GM18511 (cell line): ENCODE measurements around the gene RBFOX1.

Experiments
- ATAC-seq: cut with Tn5 transposase; IDR thresholded peaks from one replicate; pipeline ENCODE4 v1.9.1; 2021; ENCODE audit warnings: mild to moderate bottlenecking, moderate library complexity; ENCODE audit not compliant: unreplicated experiment

Gene RBFOX1

DNA sequence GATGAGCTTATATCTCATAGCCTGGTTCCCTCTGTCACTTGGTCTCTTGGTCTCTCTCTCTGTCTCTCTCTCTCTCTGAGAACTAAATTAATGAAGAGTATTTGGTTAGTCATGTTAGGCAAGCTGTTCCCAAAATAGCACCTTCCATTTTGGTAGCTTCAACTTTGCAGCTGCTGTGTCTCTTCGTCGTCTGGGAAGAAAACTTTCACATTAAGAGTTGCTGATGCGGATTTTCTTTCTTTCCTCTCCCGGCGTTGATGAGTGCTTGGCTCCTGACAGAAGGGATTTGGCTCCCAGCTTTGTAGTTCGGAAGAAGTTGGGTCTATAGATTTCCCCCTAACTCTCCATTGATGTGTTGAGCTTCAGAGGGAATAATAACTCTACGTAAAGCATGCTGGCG lies at the start of gene RBFOX1:
TSS of gene RBFOX1 (plus strand) at position 235 of the 400 bp plus-strand sequence.
- no peak for ATAC-seq

DNA sequence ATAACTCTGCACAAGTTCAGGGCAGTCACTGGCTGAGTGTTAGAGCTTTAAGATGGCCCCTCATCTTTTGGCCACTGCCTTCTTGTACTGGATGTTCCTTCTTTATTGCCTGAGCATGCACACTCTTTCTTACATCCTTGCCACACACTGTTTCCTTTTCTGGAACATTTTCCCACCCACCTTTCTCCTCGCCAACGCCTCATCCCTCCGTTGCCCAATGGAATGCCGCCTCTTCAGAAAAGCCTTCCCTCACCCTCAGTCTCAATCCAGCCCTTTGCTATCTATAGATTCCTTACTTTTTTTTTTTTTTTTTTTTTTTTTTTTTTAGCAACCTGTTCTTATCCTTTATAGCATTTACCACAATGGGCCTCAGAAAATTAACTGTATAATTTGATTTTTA lies 47.9 kb upstream of the RBFOX1 start:
- ATAC-seq: no peak

DNA sequence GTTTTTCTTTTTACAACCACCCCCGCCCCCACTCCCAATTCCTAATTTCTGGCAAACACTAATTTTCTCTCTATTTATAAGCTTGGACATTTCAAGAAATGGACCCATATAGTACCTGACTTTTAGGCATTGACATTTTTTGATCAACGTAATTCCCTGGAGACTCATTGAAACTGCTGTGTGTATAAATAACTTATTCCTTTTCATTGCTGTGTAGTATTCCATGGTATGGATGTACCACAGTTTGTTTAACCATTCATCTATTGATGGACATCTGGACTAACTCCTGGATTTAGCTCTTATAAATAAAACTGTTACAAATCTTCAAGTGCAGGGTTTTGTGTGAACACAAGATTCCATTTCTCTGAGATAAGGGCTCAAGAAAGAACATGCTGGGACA lies 47.1 kb upstream of the RBFOX1 start:
- ATAC-seq: no peak

DNA sequence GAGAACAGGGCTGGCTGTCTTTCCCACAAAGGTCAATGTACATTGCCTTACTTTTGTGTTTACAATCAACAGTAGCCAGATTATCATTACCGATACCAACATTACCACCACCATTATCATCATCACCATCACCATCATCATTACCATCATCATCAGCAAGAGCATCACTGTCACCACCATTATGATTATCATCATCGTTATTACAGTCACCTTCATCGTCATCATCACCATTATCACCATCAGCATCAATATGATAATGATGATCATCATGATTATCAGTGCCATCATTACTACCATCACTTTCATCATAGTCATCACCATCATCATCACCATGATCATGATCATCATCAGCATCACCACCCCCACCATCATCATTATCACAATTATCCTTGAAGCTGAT lies 43.3 kb upstream of the RBFOX1 start:
- no peak for ATAC-seq

DNA sequence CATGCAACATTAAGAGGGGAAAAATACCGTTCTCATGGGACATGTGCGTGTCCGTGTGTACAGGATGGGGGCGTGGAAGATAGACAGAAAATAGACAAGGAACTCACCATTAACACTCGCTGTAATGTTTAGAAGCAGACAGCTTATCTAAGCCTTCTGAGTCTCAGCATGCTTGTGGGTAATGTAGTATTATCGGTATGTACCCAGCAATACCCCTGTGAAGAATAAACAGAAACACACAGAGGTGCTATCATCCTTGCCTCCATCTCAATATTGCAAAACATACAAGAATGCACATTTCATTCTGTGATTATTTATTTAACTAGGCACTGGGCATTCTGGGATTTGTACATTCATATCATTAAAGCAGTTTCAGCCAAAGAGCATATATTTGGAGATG lies 42.0 kb upstream of the RBFOX1 start:
- ATAC-seq: no peak

DNA sequence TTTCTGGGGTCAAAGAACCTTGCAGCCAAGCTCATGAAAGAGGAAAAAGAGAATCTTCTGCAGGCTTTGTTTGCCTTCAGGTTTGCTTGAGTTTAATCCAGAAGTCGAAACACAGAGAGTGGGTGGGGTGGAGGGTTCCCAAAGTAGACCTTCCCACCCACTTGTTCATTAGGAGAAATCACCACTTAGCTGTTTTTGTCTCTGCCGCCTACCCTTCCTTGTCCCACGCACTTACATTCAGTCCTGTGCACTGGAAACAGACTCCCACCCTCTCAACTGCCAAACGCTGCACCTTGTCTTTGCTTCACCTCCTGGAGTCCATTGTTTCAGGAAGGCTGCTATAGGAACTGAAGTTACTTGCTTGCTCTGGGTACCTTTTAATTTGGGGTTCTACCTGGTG lies 38.6 kb upstream of the RBFOX1 start:
- ATAC-seq: no peak

DNA sequence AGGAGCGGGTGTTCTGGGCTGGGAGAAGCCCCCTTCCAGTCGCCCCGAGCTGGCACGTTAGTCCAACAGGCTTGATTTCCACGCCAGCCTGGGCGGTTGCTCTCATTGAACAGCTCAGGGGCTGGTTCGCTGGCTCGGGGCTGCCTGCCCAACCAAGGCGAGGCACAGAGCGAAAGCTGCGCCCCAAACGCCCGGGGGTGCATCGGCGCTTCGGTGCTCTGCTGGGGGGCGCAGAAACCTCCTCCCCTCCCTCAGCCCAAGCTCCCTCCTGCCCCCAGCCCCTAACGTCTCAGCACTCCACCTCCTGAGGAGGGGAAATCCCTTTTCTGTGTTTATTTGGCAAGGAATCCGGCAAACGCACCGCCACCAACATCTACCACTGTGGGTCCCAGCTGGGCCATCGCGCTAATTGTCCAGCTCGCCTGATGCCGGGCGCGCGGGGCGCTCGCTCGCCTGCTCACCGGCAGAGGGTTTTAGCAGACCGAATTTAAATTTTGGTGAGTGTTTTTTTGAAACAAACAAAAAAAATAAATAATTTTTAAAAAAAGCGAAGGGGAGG lies 29.5 kb upstream of the RBFOX1 start:
- ATAC-seq: no peak

DNA sequence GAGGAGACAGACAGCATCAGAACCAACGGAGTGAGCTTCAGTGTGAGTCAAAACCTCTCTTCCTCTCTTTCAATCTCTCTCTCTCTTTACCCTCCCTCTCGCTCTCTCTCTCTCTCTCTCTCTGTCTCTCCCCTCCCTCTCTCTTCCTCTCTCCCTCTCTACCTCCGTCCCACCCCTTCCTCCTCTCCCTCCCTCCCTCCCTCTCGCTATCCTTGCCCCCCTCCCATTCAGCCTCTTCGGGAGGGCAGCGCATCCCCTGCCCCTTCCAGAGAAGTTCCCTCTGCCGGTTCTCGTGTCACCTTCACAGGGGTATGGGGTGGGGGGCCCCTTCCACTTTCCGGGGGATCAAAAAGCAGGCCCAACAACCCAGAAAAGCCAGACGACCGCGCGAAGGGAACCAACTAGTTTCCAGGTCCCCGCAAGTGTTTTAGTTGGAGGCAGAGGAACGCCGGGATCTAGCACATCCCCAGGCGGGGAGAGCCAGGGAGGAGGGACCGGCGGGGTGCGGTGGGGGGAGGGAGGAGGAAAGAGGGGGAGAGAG lies 28.9 kb upstream of the RBFOX1 start:
- no peak for ATAC-seq

DNA sequence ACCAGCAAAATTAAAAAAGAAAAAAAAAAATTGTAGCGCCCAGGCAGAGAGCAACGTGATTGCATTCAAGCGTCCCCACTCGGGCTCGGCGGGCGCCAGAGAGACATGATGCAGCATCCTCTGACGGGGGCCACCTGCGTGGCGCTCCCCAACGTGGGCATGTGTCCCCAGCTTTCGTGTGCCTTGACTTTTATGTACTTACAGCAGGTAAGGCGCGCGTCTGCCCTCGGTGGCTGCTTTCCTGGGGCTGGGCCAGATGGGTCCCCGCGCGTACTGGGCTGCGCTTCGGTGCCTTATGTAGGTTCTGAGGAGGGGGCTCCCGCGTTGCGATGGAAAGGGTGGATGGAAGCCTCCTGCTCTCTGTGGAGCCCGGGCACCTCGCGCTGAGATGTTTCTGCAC lies 28.4 kb upstream of the RBFOX1 start:
- ATAC-seq: no peak

DNA sequence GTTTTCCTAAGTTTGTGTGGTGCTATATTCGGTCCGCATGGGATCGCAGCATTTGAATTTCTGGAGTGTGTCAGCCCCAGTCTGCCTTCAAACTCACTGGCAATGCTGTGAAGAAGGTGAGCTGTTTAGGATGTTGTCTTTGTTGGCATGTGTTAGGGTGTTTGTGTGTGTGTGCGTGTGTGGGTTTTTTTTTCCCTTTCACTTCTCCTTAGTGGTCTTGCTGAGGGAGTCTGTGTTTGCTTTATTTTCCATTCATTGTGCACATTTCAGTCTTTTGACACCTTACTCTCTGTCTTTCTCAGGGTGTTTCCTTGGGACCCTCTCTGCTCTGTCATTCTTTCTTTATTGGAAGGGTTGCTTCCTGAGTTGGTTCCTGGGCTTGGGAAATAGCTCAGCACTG lies 27.7 kb upstream of the RBFOX1 start:
- no peak for ATAC-seq

DNA sequence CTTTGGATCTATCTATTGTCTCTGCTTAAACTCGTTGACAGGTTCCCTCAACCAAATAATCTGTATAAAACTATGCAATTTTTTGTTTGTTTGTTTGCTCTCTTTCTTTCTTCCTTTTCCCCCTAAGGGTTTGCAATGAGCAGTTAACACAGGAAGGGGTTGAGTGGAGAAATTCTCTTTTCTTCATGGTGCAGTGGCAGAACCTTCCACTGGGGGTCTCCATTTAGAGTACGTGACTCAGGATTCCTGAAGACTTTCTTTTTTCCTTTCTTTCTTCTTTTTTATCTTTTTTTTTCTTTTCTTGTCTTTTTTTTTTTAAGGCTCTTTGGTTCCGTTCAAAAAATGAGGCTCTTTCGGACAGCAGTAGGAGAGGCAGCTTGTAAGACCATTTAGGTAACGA lies 19.5 kb upstream of the RBFOX1 start:
- ATAC-seq: no peak

DNA sequence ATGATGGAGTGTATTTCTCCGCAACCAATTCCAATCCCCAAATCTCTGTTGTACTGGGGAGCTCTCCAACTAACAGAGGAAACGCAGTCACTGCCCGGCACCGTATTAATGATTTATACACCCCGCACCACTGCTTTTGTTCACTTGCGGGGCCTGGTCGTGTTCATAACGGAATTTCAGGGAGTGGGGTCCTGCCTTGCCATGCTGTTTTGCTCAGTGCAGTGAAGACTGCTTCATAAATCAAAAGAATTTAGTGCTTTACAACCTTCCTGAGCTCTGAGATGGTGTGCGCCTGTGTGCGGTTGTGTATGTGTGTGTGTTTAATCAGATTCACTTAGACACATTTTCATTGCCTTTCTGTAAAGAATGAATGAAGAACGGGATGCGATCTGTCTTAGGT lies 18.5 kb upstream of the RBFOX1 start:
- no peak for ATAC-seq

DNA sequence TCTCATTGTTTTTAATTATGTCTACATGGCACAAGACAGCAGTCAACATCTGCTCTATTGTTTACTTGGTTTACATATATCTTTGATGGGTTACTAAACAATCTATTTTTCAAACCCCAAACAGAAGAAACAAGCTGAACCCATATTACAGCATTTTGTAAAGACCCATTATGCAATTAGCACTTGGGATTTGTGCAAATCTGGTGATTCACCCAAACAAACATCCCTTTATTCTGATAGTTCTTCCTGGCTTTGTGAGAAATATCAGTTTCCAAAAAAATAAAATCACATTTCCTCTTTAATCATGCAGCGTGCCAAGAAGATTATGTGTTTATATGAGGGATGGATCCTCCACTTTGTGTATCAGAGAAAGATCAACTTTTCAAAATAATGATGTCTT lies 16.8 kb upstream of the RBFOX1 start:
- ATAC-seq: no peak

DNA sequence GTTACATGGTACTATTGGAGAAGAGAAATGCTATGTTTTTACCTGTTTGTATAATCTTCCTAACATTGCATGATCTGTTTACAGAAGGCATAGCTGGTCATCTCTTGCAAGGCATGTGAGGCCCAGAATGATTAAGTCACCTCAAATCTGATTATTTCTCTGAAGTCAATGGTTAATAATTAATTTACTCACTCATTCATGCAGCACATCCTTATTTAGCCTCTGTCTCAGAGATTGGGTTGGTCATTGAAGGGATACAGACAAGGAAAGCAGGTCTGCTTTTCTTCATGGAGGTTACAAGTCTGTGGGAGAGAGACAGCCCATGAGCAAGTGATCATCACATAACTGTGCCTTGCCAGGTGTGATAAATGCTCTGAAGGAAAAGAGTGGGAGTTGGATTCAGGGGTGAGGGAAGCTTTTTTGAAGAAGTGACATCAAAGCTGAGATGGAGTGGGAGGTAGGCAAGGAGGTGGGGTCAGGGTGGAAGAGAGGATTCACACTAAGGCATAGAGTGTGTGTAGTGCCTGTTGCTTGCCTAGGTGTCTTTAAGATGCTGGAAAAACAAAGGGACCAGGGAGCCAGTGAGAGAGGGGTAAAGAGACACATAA lies 16.3 kb upstream of the RBFOX1 start:
- no peak for ATAC-seq

DNA sequence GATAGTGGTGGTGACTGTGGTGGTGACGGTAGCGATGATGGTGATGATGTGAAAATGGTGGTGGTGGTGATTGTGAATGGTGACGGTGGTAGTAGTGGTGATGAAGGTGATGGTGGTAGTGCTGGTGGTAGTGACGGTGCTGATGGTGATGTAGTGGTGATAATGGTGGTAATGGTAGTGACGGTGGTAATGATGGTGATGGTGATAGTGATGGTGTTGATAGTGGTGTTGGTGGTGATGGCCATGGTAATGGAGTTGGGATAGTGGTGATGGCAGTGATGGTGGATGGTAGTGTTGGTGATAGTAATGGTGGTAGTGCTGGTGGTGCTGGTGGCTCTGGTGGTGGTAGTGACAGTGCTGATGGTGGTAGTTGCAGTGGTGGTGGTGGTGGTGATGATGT lies 14.7 kb upstream of the RBFOX1 start:
- ATAC-seq: no peak

DNA sequence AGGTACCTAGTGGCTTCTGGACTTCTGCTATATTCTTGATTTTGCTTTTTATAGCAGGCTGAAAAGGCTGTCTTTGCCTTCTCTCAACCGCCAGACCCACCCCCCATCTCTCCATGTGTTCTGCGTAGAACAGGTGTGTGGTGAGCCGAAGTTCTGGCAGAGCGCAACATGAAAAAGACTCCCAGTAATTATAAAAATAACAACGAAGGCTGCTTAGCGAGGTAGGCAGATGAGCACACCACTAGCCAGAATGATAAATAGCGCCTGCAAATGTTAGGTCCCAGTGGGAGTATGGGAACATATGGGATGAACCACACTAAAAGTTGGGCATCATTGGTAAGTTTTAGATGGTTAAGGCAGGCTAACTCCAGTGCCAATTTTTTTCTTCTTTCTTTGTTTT lies 14.0 kb upstream of the RBFOX1 start:
- no peak for ATAC-seq

DNA sequence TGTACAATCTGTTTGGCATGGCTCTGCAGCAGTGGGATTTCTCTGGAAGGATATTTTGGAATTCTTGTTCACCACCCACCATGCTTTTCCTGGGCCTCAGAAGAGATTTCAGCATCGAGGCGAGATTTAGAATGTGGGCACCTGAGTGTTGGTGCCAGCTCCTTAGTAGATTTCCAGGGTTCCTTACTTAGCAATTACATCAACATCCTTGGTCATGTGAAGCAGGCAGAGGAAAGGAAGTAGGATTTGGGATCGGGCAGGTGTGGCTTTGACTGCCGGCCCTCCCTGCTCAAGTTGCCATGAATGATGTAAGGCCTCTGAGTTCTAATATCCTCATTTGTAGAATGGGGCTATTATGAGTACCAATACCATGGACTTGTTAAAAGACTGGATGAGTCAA lies 13.1 kb upstream of the RBFOX1 start:
- no peak for ATAC-seq

DNA sequence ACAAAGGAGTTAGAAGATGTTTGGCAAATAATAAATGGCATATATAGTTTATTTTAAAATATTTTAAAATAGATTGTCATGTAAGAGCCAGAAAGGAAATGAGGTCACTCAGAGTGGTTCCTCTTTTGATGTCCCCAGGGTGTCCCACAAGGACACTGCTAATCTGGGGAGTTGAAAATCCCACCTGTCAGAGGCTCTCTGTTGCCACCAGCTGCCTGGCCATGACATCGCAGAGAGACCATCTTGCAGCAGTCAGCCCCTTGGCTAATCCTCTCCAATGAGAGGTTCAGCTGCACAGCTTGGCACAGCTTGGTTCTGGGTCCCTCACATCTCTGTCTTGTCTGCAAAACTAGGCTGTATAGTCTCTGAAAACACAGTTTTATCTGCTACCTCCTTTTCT lies 11.0 kb upstream of the RBFOX1 start:
- no peak for ATAC-seq

DNA sequence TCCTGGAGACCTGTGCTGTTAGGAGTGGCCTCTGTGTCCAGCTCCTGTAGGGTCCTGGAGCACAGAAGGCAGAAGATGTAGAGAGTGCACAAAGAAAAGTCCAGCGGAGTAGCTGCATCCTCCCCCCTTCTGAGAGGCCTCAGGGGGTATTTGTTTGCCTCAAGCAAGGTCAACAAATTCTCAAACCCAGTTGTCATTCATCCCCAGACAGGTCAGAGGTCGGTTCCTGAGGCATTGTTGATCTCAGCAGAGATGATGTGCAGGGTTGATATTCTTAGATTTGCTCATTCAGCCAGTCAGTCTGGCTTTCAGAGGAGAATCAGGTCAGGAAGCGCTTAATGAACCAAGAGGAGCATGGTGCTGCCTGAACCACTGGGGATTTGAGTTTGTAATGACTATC lies 8.3 kb upstream of the RBFOX1 start:
- no peak for ATAC-seq

DNA sequence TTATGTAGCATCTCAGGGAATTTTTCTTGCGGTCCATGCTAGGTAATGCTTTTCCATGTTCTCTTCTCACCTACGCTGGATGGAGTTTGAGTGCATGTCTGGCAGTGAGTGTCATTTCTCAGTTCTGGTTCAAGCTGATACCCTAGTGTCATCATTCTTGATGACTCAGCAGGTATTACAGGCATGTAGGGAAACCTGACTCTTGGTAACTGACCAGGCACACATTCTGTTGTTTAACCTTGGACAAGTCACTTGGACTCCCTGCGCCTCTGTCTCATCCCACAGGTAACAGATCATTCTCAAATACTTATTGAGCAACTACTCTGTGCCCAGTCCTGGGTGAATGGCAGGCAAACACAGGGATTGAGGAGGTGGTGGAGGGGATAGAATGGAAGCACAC lies 6.8 kb upstream of the RBFOX1 start:
- no peak for ATAC-seq

DNA sequence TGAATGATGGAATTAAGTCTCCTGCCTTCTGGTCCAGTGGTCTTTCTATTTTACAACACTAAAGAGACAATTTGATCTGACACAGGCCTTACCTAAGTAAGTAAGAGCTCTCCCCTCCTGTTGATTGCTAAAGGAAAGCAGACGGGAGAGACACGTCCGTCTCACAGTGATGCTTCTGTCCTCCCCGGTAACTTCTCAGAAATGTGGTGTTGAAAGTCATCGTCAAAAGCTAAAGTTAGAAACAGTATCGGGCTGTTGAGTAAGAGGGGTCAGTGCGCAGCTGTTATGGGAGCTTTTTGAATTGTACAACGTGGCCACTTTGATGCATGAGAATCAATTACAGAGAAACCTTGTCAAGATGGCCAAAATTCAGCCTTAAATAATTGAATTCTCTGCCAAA lies 1.9 kb upstream of the RBFOX1 start:
- no peak for ATAC-seq

DNA sequence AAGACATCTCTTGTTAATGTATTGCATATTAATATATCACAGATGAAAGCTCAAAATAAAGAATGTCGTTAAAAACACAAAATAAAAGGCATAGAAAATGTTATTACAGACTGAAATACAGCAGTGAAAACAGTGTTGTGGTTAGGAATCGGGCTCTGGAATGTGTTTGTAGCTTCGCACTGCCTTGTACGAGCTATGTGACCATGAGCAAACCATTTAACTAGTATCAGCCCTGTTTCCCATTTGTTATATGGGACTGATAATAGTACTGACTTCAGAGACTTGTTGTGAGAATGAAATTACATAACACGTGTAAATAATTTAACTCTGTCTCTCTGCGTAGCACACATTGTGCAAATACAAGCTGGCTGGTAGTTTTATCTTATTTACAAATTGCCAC lies 648 bp upstream of the RBFOX1 start:
- ATAC-seq: no peak

DNA sequence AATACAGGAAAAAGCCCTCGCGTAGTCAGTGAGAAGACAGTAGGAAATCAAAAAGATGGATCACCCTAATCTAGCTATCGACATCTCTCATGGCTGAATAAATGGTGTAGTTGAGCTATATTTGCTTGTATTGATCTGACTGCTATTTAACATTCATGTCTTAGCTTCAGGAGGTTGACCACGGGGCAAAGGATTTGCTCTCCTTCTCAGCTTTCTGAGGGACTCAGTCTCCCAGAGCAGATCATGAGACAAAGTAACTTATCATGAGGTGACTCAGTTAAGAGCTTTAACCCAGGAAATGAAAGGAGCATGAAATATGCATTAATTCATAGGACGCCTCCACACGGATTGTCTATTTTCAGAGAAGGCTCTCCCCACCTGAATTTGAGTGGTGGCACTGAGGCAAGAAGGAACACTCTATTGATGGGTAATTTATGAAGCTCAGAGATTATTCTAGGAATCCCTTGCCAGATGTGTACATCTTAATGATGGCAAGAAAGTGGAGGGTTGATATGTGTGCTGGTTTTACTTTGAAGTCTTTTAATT lies 608 bp downstream of the RBFOX1 start:
- ATAC-seq: no peak
